GM20000 (cell line): ENCODE measurements around the gene GPS1.
A peak's percentile ranks its signal among the peaks of the same experiment; 100 is the strongest.

Experiments
- DNase-seq: peaks from one replicate; pipeline ENCODE4 v3.0.0; 2012; ENCODE audit warnings: low spot score
- TF ChIP-seq, protein P1 (sequence below): IDR thresholded peaks from 2 replicates; pipeline ENCODE4 v1.5.1; 2012; ENCODE audit warnings: mild to moderate bottlenecking, control low read depth; ENCODE audit errors: extremely low read depth, missing control alignments

Gene GPS1

DNA sequence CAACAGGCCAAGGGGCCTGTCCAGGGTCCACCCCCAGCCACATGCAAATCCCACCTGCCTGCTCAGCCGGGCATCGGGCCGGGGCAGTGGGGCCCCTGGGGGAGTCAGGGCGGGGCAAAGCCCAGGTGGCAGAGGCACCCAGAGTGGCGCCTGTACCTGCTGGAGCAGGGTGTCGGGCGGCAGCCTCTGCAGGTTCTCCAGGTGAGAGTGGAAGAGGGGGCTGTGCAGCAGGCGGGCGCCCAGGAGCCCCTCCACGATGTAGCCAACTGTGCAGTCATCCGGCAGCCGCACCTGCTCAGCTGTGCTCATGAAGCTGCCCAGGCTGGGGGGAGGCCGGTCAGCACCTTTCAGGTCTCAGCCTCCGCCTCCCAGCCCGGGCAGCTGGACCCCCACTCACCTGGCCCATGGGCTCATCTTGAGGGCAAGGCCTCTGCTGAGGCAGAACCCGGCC is 2.2 kb upstream of the GPS1 start:
- TF ChIP-seq, protein P1, sequence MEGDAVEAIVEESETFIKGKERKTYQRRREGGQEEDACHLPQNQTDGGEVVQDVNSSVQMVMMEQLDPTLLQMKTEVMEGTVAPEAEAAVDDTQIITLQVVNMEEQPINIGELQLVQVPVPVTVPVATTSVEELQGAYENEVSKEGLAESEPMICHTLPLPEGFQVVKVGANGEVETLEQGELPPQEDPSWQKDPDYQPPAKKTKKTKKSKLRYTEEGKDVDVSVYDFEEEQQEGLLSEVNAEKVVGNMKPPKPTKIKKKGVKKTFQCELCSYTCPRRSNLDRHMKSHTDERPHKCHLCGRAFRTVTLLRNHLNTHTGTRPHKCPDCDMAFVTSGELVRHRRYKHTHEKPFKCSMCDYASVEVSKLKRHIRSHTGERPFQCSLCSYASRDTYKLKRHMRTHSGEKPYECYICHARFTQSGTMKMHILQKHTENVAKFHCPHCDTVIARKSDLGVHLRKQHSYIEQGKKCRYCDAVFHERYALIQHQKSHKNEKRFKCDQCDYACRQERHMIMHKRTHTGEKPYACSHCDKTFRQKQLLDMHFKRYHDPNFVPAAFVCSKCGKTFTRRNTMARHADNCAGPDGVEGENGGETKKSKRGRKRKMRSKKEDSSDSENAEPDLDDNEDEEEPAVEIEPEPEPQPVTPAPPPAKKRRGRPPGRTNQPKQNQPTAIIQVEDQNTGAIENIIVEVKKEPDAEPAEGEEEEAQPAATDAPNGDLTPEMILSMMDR = no peak
- no peak for DNase-seq

DNA sequence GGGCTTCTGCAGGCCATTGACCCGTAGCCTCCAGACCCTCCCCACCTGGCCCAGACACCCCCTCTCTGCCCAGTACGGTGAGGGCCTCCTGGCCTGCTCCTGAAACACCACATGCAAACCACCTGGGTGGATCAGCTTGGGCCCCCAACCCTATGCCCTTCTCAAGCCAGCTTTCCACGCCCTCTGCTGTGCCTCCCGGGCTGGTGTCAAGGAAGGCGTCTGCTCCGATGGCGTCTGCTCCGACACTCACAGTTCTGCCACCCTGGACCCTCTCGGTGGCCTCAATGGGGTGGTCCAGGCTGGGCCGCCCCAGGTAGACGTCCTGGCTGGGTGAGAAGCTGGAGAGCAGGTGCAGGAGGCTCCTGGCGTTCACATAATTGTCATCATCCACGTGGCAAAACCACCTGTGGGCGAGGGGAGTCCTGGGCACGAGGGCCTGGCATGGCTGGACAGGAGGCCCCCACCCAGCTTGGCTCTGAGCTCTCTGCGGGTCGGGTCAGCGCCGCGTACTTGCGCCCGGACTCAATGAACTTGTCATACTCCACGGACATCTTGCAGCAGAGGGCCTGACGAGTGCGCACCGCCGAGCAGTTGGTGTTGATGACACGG is 1.4 kb upstream of the GPS1 start:
- TF ChIP-seq, protein P1 = no peak
- DNase-seq = no peak

DNA sequence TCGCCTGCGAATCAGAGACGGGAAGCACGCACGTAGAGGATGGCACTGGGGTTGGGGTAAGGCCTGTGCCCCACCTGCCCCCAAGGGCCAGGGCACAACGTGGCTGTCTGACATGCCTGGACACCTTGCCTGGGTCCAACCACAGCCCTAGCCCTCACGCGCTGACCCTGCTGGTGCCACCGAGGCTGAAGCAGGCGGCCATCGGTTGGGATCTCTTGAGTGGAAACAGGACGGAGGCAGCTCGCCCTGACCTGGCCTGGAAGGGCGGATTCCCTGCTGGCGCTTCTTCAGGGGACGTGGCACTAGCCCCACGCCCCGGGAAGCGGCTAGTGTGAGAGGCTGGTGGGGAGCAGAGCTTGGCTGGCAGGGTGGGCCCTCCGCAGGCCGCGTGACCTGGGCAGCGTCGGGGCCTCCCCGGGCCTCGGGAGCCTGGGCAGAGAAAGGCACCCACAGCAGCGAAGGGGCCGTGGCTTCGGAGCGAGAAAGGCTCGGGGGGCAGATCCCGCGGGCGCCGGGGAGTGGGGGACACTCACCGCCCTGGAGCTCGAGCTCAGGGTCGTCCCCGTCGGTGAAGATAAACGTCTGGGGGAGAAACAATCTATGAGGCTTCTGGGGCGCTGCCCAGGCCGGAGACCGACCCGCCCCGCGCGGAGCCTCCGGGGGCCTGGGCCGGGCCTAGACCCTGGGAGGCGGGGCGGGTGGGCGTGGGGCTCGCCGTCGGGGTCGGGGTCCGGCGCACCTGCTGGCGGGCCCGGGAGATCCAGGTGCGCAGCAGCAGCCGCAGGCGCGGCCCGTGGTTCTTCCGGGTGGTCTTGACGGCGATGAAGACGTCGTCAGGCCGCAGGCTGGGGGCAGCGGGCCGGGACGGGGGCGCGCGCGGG is 697 bp upstream of the GPS1 start:
- TF ChIP-seq, protein P1 = no peak
- DNase-seq = peak; percentile 68

DNA sequence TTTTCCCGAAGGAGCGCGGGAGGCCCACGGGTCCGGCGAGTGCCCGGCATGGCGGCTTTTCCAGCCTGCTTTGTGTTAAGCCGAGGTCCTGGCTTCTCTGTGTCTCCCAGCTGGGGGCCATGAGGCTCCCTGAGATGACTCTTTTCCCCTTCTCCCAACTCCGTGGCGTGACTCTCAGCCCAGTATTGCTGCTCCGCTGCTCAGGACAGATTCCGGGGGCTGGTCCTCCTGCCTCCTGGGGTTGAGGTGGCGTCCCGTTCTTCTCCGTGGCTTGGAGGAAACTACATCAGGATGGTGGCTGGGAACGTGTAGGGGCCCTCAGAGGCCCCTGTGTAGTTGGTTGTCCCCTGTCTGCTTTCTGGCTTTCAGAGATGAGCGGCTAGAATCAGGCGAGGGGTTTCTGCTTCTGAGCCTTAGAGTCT is 951 bp downstream of the GPS1 start:
- DNase-seq = no peak
- TF ChIP-seq, protein P1 = no peak

DNA sequence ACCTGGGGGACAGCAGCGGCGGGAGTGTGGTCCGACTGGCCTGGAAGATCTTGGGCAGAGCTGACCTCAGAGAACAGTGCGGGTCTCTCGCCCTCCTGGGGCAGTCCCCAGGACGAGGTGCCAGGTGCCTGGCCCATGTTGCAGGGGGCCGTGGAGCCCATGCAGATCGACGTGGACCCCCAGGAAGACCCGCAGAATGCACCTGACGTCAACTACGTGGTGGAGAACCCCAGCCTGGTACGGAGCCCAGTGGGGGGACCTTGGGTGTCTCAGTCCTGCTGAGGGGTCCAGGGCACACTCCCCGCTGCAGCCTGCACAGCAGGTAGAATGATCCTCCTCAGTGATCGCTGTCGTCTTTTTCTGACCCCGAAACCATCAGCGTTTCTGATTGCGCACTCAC is 1.4 kb downstream of the GPS1 start:
- TF ChIP-seq, protein P1 = no peak
- no peak for DNase-seq

DNA sequence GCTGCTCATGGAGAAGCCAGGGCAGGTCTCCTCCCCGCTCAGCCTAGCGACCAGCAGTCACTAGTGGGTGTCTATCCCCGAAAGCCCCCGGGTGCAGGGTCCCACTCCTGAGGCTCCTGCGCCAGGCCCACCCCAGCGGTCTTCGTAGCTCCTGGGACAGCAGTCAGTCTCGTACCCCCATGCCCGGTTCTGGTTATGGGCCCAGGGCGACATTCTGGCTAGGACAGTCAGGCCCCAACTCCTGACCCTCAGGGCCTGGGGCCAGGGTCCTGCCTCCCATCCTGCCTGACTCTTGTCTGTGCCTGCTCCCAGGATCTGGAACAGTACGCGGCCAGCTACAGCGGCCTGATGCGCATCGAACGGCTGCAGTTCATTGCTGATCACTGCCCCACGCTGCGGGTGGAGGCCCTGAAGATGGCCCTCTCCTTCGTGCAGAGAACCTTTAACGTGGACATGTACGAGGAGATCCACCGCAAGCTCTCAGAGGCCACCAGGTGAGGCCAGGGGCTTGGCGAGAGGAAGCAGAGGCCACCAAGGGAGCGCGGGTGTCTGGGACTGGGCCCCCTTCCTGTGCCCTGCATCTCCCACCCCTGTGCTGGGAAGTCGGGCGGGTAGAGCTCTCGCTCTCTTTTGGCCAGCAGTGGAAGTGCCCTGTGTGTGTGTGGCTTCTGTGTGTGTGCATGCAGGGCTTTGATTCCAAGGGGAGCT is 2.0 kb downstream of the GPS1 start:
- TF ChIP-seq, protein P1 = no peak
- DNase-seq = no peak

DNA sequence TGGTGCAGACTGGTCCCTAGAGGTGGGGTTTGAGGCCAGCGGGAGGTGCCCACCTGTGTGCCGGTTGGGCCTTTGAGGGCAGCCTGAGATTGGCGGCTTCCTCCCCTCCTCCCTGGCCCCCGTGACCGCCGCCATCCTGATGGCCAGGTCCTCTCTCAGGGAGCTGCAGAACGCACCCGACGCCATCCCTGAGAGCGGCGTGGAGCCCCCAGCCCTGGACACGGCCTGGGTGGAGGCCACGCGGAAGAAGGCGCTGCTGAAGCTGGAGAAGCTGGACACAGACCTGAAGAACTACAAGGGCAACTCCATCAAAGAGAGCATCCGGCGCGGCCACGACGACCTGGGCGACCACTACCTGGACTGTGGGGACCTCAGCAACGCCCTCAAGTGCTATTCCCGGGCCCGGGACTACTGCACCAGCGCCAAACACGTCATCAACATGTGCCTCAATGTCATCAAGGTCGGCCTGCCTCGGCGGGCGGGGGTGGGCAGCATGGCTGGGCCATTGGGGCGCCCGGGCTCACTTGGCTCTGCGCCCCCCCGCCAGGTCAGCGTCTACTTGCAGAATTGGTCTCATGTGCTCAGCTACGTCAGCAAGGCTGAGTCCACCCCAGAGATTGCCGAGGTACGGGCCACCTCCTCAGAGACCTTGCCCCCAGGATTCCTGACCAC is 2.8 kb downstream of the GPS1 start:
- TF ChIP-seq, protein P1 = no peak
- no peak for DNase-seq
